Progenitor cell of endocrine pancreas (in vitro differentiated cells): ENCODE data around the gene TMEM179. TPM values are rescaled to one million over a fixed set of nuclear protein-coding genes. Genes with fewer than 3 reads are reported as not detected.

ENCODE experiments used
- DNase-seq: peaks from one replicate; pipeline ENCODE4 v3.0.0; 2021; ENCODE audit warnings: low spot score; ENCODE audit not compliant: unreplicated experiment
- H3K27ac Mint-ChIP-seq: 2 replicates; pipeline ENCODE4 v1.8.0; 2021; ENCODE audit warnings: mild to moderate bottlenecking, moderate library complexity, mixed read lengths
- H3K27me3 Mint-ChIP-seq: 2 replicates; pipeline ENCODE4 v1.8.0; 2021; ENCODE audit warnings: mixed read lengths
- H3K36me3 Mint-ChIP-seq: 2 replicates; pipeline ENCODE4 v1.8.0; 2022; ENCODE audit warnings: mixed read lengths; ENCODE audit not compliant: insufficient read depth
- H3K4me1 Mint-ChIP-seq: 2 replicates; pipeline ENCODE4 v1.8.0; 2021; ENCODE audit warnings: low read depth, mixed read lengths
- H3K4me3 Mint-ChIP-seq: 2 replicates; pipeline ENCODE4 v1.8.0; 2021; ENCODE audit warnings: low read depth, mild to moderate bottlenecking, moderate library complexity, mixed read lengths
- H3K9me3 Mint-ChIP-seq: 2 replicates; pipeline ENCODE4 v1.8.0; 2021; ENCODE audit warnings: low read depth, mixed read lengths
- total RNA-seq: library from RNA; stranded (reverse); gene quantifications from 2 replicates; pipeline ENCODE4 v1.2.1, GENCODE V29; 2021
- TF ChIP-seq, protein P1 (sequence below): fragments of 200-600 bp; sonication (generic); IDR thresholded peaks from one replicate; pipeline ENCODE4 v1.5.0; 2021; ENCODE audit warnings: antibody characterized with exemption, mild to moderate bottlenecking; ENCODE audit not compliant: unreplicated experiment

The TMEM179 gene
- total RNA-seq, 1 donor from 2014 or later = 9.2 TPM

- no peaks in the 10 kb centered on the region for H3K36me3 Mint-ChIP-seq
- H3K27me3 Mint-ChIP-seq = peaks cover 12% of the 10 kb centered on the region
- no peak overlapping the region for H3K4me3 Mint-ChIP-seq
- peaks cover 11% of the 10 kb centered on the region for H3K4me1 Mint-ChIP-seq
- H3K27ac Mint-ChIP-seq = no peak overlapping the region
- no peaks in the 10 kb centered on the region for H3K9me3 Mint-ChIP-seq
- no peak for DNase-seq
- TF ChIP-seq, protein P1, sequence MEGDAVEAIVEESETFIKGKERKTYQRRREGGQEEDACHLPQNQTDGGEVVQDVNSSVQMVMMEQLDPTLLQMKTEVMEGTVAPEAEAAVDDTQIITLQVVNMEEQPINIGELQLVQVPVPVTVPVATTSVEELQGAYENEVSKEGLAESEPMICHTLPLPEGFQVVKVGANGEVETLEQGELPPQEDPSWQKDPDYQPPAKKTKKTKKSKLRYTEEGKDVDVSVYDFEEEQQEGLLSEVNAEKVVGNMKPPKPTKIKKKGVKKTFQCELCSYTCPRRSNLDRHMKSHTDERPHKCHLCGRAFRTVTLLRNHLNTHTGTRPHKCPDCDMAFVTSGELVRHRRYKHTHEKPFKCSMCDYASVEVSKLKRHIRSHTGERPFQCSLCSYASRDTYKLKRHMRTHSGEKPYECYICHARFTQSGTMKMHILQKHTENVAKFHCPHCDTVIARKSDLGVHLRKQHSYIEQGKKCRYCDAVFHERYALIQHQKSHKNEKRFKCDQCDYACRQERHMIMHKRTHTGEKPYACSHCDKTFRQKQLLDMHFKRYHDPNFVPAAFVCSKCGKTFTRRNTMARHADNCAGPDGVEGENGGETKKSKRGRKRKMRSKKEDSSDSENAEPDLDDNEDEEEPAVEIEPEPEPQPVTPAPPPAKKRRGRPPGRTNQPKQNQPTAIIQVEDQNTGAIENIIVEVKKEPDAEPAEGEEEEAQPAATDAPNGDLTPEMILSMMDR = no peak
Measured at GRCh38 chr14:104572024-104572626, 32.4 kb downstream of the TMEM179 start.

GRCh38 chr14:104571246-104571645 lies 33.3 kb downstream of the TMEM179 start:
- H3K4me1 Mint-ChIP-seq = peaks cover 9% of the 10 kb centered on the region
- TF ChIP-seq, protein P1 = no peak
- H3K9me3 Mint-ChIP-seq = no peaks in the 10 kb centered on the region
- H3K27me3 Mint-ChIP-seq = peaks cover 17% of the 10 kb centered on the region
- no peak overlapping the region for H3K27ac Mint-ChIP-seq
- DNase-seq = no peak
- no peak overlapping the region for H3K4me3 Mint-ChIP-seq
- no peaks in the 10 kb centered on the region for H3K36me3 Mint-ChIP-seq

- DNase-seq = no peak
- TF ChIP-seq, protein P1 = no peak
- no peaks in the 10 kb centered on the region for H3K36me3 Mint-ChIP-seq
- H3K4me3 Mint-ChIP-seq = no peak overlapping the region
- no peak overlapping the region for H3K27ac Mint-ChIP-seq
- H3K27me3 Mint-ChIP-seq = peaks cover 26% of the 10 kb centered on the region
- H3K9me3 Mint-ChIP-seq = no peaks in the 10 kb centered on the region
- peaks cover 6% of the 10 kb centered on the region for H3K4me1 Mint-ChIP-seq
Measured at GRCh38 chr14:104569435-104569834, 35.1 kb downstream of the TMEM179 start.

- peaks cover 26% of the 10 kb centered on the region for H3K27me3 Mint-ChIP-seq
- H3K4me3 Mint-ChIP-seq = no peak overlapping the region
- H3K4me1 Mint-ChIP-seq = peaks cover 1% of the 10 kb centered on the region
- H3K36me3 Mint-ChIP-seq = no peaks in the 10 kb centered on the region
- no peaks in the 10 kb centered on the region for H3K9me3 Mint-ChIP-seq
- no peak for DNase-seq
- H3K27ac Mint-ChIP-seq = no peak overlapping the region
- TF ChIP-seq, protein P1 = no peak
Measured at GRCh38 chr14:104568620-104569019, 36.0 kb downstream of the TMEM179 start.

DNA sequence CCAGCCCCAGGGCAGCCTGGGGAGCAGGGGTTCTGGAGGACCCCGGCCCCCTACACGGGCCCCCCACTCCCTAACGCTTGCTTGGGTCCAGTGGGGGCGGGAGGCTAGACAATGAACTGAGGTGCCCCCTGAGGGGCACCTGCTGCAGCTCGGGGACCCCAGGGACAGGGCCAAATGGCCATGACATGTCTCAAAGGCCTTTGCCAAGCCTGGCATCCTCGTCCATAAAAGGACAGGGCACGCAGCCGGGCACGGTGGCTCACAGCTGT lies 36.7 kb downstream of the TMEM179 start:
- Mint-ChIP-seq H3K36me3 (no peaks in the 10 kb centered on the region), H3K27ac (no peak overlapping the region), H3K9me3 (no peaks in the 10 kb centered on the region), H3K4me1 (peaks cover 1% of the 10 kb centered on the region), H3K4me3 (no peak overlapping the region), H3K27me3 (peaks cover 26% of the 10 kb centered on the region)
- TF ChIP-seq, protein P1 = no peak
- no peak for DNase-seq
